NCI-H524 treated with DMSO at 0.1 percent for 48 hours (cell line): ENCODE measurements around the gene L3MBTL3.

ENCODE experiments used
- DNase-seq: peaks from one replicate; lab custom pipeline; 2025; lab: John Stamatoyannopoulos, UW

The L3MBTL3 gene

GRCh38 chr6:130183271-130184222 lies 165.2 kb downstream of the L3MBTL3 start:
- DNase-seq = no peak

GRCh38 chr6:130185658-130186057 lies 167.3 kb downstream of the L3MBTL3 start:
- no peak for DNase-seq

GRCh38 chr6:130187335-130188206 lies 169.2 kb downstream of the L3MBTL3 start:
- no peak for DNase-seq

- no peak for DNase-seq
These were observed 170.0 kb downstream of the L3MBTL3 start for GRCh38 chr6:130188207-130188899.

- no peak for DNase-seq
These were observed 171.4 kb downstream of the L3MBTL3 start for GRCh38 chr6:130189531-130190397.
